Gastroesophageal sphincter (tissue), 3 donors: Measurements from ENCODE around the gene SND1.

Source experiments
- CTCF ChIP-seq, 4 experiments: fragments of 200-600 bp in 2 of 4; fragments of 450-650 bp in 2 of 4; sonication (generic) in 1 of 4; IDR thresholded peaks; one replicate each; pipeline ENCODE4 v1.5.1; 2017 to 2019; ENCODE audit warnings: antibody characterized with exemption in 4 of 4, mild to moderate bottlenecking in 2 of 4, moderate library complexity in 2 of 4
- EP300 ChIP-seq: sonication (generic); formaldehyde crosslinking; IDR thresholded peaks from one replicate; pipeline ENCODE4 v1.6.1; 2017; ENCODE audit warnings: antibody characterized with exemption, mild to moderate bottlenecking
- POLR2A ChIP-seq, 2 donors: fragments of 450-650 bp; IDR thresholded peaks; one replicate each; pipeline ENCODE4 v1.6.1; 2017; ENCODE audit warnings: antibody characterized with exemption in 2 of 2, mild to moderate bottlenecking in 2 of 2, moderate library complexity in 1 of 2
- POLR2AphosphoS5 ChIP-seq: sonication (generic); formaldehyde crosslinking; IDR thresholded peaks from one replicate; pipeline ENCODE4 v1.6.1; 2017; ENCODE audit warnings: antibody characterized with exemption

DNA sequence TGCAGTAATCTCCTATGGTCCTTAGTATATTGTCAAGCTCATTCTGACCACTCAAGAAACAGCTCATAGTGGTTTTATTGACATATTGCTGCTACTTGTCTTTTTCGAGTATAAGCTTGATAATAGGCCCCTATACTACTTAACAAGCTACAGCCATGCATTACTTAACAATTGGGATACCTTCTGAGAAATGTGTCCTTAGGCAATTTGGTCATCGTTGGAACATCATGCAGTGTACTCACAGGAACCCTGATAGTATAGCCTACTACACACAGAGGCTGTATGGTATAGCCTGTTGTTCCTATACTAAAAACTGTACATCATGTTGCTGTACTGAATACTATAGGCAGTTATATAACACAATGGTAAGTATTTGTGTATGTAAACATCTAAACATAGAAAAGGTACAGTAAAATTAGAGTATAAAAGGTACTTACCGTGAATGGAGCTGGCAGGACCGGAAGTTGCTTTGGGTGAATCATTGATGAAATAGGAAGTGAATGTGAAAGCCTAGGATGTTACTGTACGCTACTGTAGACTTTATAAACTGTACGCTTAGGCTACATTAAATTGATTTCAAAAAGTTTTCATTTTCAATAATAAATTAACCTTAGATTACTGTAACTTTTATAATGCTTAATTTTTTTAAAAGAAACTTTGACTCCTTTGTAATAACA is 218.4 kb downstream of the SND1 start:
- TF ChIP-seq CTCF (IDR thresholded peaks at IDR 0.05), result no peak
- no peak for TF ChIP-seq POLR2AphosphoS5
- no peak for TF ChIP-seq POLR2A (IDR thresholded peaks at IDR 0.05)
- no peak for TF ChIP-seq EP300
